Right lobe of liver (tissue), 4 donors: ENCODE results near the gene PCDHB3.

Experiments
- CTCF ChIP-seq, 4 donors: fragments of 200-600 bp in 3 of 4; fragments of 450-650 bp in 1 of 4; IDR thresholded peaks; one replicate each; pipeline versions ENCODE4 v1.5.1 to v1.8.0; 2016 to 2022; ENCODE audit warnings: antibody characterized with exemption in 4 of 4, mild to moderate bottlenecking in 2 of 4
- POLR2A ChIP-seq: fragments of 450-650 bp; IDR thresholded peaks from one replicate; pipeline ENCODE4 v1.6.1; 2017; ENCODE audit warnings: antibody characterized with exemption, mild to moderate bottlenecking
- donor health status: DM: no; HTN: no; CAD: no.
- donor health status: DM: no; HTN: no; CAD: no.
- donor health status: DM: no; HTN: yes; CAD: no.

DNA sequence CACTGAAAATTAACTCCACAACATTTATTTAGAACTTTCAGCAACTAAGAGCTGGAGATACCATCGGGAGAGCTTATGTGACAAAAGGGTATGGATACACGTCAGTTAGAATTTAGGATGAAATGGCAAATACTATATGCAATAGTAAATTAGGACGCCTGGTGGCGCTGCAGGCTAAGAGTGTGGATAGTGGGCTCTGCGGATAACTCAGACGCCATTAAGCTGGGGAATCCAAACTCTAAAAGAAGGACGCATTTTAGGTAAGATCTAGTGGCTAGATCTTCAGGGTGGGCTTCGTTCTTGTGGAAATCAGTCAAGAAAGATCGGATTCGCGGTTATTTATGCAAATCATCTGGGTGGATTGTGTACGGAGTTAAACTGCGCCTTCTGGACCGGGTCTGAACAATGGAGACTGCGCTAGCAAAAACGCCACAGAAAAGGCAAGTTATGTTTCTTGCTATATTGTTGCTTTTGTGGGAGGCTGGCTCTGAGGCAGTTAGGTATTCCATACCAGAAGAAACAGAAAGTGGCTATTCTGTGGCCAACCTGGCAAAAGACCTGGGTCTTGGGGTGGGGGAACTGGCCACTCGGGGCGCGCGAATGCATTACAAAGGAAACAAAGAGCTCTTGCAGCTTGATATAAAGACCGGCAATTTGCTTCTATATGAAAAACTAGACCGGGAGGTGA lies 34.9 kb downstream of the PCDHB3 start, which contains the start of gene PCDHB5:
- TF ChIP-seq CTCF (IDR thresholded peaks at IDR 0.05) = peak; percentile 13 to 43 (median 32)
- no peak for TF ChIP-seq POLR2A
